PFSK-1 (cell line): ENCODE data around the gene MSI2.

Experiments used
- FOXP2 ChIP-seq: optimal IDR thresholded peaks from 2 replicates; pipeline ENCODE3; 2011; ENCODE audit warnings: borderline replicate concordance, control low read depth, inconsistent platforms; ENCODE audit not compliant: insufficient read depth; ENCODE audit errors: extremely low read length, extremely low read depth
- POLR2AphosphoS5 ChIP-seq: IDR thresholded peaks from 2 replicates; pipeline ENCODE4 v1.6.1; 2012; ENCODE audit warnings: low read depth, mild to moderate bottlenecking, control low read depth, low read length, moderate library complexity
- SIN3A ChIP-seq: IDR thresholded peaks from 2 replicates; pipeline ENCODE4 v1.6.1; 2012; ENCODE audit warnings: mild to moderate bottlenecking, low read length, moderate library complexity, borderline replicate concordance; ENCODE audit not compliant: insufficient read depth
- TAF1 ChIP-seq: IDR thresholded peaks from 2 replicates; pipeline ENCODE4 v1.6.1; 2012; ENCODE audit warnings: low read length, control low read depth, borderline replicate concordance; ENCODE audit not compliant: insufficient read depth
- TF ChIP-seq, protein P1 (sequence below), 2 experiments: IDR thresholded peaks; 2 replicates each; pipeline versions ENCODE4 v1.6.1 to v1.8.0; 2011 to 2012; ENCODE audit warnings: low read depth in 2 of 2, low read length in 2 of 2, control low read depth in 1 of 2, inconsistent platforms in 1 of 2, mild to moderate bottlenecking in 1 of 2, moderate library complexity in 1 of 2; ENCODE audit not compliant: insufficient read depth in 1 of 2

Gene MSI2

DNA sequence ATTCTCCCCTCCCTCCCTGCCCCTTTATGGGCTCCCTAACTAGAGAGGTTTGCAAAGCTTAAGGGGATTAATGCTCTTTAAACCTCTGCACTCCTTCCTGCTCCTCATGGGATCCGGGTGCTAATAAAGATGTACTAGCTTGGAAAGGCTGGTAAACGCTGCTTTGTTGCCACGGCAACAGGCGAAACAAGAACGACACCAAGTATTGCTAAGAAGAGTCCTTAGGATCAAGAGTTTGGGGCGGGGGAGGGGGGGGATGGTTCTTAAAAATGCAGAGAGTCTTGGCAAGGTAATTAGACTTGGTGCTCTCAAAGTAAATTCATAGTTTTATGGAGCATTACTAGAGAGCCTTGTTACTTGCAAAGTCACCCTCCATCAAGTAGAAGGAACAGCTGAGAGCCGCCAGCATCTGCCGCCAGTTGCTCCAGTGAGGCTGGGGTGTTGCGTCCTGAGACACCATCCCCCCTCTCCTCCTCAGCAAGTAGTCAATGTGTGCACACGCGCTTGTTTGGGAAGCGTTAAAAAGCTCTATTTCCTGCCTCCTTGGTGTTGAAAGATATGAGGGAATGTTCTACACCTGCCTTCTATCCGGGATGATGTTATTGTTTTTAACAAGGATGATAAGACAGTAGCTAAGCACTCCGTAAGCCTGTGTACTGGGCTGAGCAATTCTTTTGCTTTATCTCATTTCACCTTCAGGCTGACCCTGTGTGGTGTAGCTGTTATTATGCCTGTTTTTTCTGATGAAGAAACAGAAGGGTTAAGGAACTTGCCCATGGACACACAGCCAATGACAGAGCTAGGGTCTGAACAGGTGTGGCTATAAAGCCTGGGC lies 297.9 kb downstream of the MSI2 start:
- no peak for TF ChIP-seq FOXP2
- TF ChIP-seq SIN3A = no peak
- TF ChIP-seq TAF1 = no peak
- TF ChIP-seq POLR2AphosphoS5 = no peak
- TF ChIP-seq, protein P1, sequence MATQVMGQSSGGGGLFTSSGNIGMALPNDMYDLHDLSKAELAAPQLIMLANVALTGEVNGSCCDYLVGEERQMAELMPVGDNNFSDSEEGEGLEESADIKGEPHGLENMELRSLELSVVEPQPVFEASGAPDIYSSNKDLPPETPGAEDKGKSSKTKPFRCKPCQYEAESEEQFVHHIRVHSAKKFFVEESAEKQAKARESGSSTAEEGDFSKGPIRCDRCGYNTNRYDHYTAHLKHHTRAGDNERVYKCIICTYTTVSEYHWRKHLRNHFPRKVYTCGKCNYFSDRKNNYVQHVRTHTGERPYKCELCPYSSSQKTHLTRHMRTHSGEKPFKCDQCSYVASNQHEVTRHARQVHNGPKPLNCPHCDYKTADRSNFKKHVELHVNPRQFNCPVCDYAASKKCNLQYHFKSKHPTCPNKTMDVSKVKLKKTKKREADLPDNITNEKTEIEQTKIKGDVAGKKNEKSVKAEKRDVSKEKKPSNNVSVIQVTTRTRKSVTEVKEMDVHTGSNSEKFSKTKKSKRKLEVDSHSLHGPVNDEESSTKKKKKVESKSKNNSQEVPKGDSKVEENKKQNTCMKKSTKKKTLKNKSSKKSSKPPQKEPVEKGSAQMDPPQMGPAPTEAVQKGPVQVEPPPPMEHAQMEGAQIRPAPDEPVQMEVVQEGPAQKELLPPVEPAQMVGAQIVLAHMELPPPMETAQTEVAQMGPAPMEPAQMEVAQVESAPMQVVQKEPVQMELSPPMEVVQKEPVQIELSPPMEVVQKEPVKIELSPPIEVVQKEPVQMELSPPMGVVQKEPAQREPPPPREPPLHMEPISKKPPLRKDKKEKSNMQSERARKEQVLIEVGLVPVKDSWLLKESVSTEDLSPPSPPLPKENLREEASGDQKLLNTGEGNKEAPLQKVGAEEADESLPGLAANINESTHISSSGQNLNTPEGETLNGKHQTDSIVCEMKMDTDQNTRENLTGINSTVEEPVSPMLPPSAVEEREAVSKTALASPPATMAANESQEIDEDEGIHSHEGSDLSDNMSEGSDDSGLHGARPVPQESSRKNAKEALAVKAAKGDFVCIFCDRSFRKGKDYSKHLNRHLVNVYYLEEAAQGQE (IDR thresholded peaks at IDR 0.05; ENCODE audit: insufficient read depth in 1 of 2, low read depth in 2 of 2, low read length in 2 of 2) = no peak

DNA sequence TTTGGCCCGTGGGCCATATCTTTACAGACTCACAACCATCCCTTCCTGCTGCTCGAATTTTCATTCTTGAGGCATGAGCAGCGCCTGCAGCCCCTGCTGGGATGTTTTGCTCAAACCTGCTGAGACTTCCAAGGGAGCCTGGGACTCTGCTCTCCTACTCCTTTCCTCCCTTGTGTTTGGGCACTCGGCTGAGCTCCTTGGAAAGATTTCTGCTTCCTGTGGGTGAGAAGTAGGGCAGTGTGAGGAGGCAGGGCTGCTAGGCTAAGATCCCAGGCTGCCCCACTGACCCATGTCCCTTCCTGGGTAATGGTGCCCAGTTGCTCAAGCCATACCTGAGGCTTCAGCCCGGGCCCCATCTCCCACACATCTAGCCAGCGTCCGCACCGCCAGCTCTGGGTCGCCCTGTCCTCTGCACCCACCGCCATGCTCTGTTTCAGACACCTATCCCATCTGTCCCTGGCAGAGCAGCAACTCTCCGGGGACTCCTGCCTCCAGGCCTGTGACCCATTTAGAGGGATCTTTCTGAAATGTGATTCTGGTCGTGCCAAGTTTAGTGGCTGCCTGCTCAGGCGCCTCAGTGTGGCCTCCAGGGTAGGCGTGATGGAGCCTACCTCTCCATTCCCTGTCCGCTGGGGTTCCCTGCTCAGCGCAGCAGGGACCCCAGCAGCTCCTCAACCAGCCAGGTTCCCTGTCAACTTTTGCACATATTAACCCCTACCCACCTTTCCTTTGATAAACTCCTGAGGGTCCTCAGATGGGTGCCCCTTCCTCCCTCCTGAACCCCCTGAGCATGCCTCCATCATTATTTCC lies 298.7 kb downstream of the MSI2 start:
- TF ChIP-seq FOXP2 = no peak
- no peak for TF ChIP-seq TAF1
- no peak for TF ChIP-seq SIN3A
- TF ChIP-seq POLR2AphosphoS5 = no peak
- TF ChIP-seq, protein P1 (IDR thresholded peaks at IDR 0.05; ENCODE audit: insufficient read depth in 1 of 2, low read depth in 2 of 2, low read length in 2 of 2) = no peak

DNA sequence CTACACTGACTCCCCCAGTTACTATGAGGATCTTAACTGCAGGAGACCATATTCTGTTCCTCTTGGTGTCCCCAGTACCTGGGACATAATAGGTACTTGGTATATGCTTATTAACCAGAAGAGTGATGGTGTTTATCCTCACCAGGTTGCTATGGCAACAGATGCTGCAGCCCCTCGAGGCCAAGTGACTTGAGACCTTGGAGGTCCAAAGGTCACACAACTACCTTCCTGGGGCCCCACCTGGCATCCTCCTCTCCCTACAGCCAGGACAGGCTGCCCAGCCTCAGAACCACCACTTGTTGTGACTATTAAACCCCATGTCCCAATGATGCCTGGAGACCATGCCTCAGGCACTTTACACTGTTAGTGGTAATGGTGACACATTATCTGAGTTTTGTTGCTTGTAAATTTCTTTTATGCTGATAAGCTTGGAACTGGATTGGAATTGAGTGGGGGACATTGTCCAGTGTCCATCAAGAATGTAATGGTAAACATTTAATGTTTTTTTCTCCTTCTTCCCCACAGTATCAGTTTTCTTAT lies 299.4 kb downstream of the MSI2 start:
- TF ChIP-seq TAF1 (no peak), POLR2AphosphoS5 (no peak), SIN3A (no peak), FOXP2 (no peak)
- TF ChIP-seq, protein P1 (IDR thresholded peaks at IDR 0.05; ENCODE audit: insufficient read depth in 1 of 2, low read depth in 2 of 2, low read length in 2 of 2) = no peak

DNA sequence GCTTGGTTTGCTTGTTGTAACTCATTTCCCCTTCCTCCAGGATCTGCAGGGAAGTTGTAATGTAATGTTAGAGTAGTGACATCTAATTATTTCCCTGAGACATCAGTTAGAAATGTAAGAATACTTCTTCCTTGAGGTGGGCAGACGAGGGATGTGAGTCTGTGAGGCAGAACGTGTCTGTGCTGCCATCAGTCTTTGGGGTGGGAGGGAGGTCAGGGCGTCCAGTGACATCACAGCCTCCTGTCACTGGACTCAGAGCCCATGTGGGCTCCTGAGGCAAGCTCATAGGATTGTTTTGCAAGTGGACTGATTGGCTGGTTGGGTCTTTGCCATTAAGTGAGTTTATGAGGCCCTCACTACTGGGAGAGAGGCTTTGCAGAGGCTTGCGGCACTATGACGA lies 300.0 kb downstream of the MSI2 start:
- TF ChIP-seq TAF1 (no peak), SIN3A (no peak), POLR2AphosphoS5 (no peak)
- TF ChIP-seq, protein P1 (IDR thresholded peaks at IDR 0.05; ENCODE audit: insufficient read depth in 1 of 2, low read depth in 2 of 2, low read length in 2 of 2) = no peak
